Measurements from ENCODE around the gene TPM4. TPM values are rescaled to one million over a fixed set of nuclear protein-coding genes. Genes with fewer than 3 reads are reported as not detected.
"Not testable (repeated sequence)": the region's sequence is repeated elsewhere in the genome, so short reads cannot be mapped to it uniquely, and the experiment has no call there.

TPM4 gene
- total RNA-seq, 4 donors from 2014 or later: 21.8 to 62.8 (median 44.1) TPM

GRCh38 chr19:16098821-16099220, 22.5 kb downstream of the TPM4 start:
- TF ChIP-seq POLR2A (IDR thresholded peaks at IDR 0.05) (no peak), CTCF (IDR thresholded peaks at IDR 0.05 in 4 of 5, conservative IDR thresholded peaks at IDR 0.05 in 1 of 5) (no peak)
- Histone ChIP-seq H3K9me3 (no peaks in the 10 kb centered on the region), H3K4me1 (no peaks in the 10 kb centered on the region), H3K27me3 (no peaks in the 10 kb centered on the region), H3K4me3 (no peak overlapping the region), H3K27ac (no peak overlapping the region), H3K36me3 (peaks cover 0 to 8% of the 10 kb centered on the region in 2 donors)
- intact Hi-C loops (cut with DNase I; ENCODE audit: low total_unique reads): no loop called here
- ATAC-seq (no peak), DNase-seq (no peak)
- in situ Hi-C loops (cut with MboI; ENCODE audit: low sequenced_read_pairs in 4 of 4): no loop called here

GRCh38 chr19:16099314-16099965, 23.1 kb downstream of the TPM4 start:
- ATAC-seq; in situ Hi-C loops (cut with MboI; ENCODE audit: low sequenced_read_pairs in 4 of 4); H3K36me3 ChIP-seq; H3K4me1 ChIP-seq; intact Hi-C loops (cut with DNase I; ENCODE audit: low total_unique reads); H3K27ac ChIP-seq; H3K27me3 ChIP-seq; H3K9me3 ChIP-seq; H3K4me3 ChIP-seq; DNase-seq: not testable (repeated sequence)

GRCh38 chr19:16100524-16100923, 24.2 kb downstream of the TPM4 start:
- DNase-seq (no peak), ATAC-seq (no peak)
- in situ Hi-C loops (cut with MboI; ENCODE audit: low sequenced_read_pairs in 4 of 4): loop anchor here in 1 of 4 donors (10.0 kb wide), 1 partner anchor 56 kb away; no protein-coding TSS in a partner anchor
- Histone ChIP-seq H3K36me3 (peaks cover 0 to 8% of the 10 kb centered on the region in 2 donors), H3K4me1 (no peaks in the 10 kb centered on the region), H3K4me3 (no peak overlapping the region), H3K9me3 (no peaks in the 10 kb centered on the region), H3K27ac (no peak overlapping the region), H3K27me3 (no peaks in the 10 kb centered on the region)
- TF ChIP-seq CTCF (IDR thresholded peaks at IDR 0.05 in 4 of 5, conservative IDR thresholded peaks at IDR 0.05 in 1 of 5) (no peak), POLR2A (IDR thresholded peaks at IDR 0.05) (no peak)
- intact Hi-C loops (cut with DNase I; ENCODE audit: low total_unique reads): no loop called here

- no peak for TF ChIP-seq CTCF (IDR thresholded peaks at IDR 0.05 in 4 of 5, conservative IDR thresholded peaks at IDR 0.05 in 1 of 5)
- no peak for TF ChIP-seq POLR2A (IDR thresholded peaks at IDR 0.05)
- intact Hi-C loops (cut with DNase I; ENCODE audit: low total_unique reads): no loop called here
- Histone ChIP-seq H3K27me3 (no peaks in the 10 kb centered on the region), H3K36me3 (peaks cover 0 to 8% of the 10 kb centered on the region in 2 donors), H3K27ac (no peak overlapping the region), H3K4me1 (no peaks in the 10 kb centered on the region), H3K9me3 (no peaks in the 10 kb centered on the region), H3K4me3 (no peak overlapping the region)
- DNase-seq (no peak), ATAC-seq (no peak)
- in situ Hi-C loops (cut with MboI; ENCODE audit: low sequenced_read_pairs in 4 of 4): loop anchor here in 1 of 4 donors (10.0 kb wide), 1 partner anchor 60 kb away; no protein-coding TSS in a partner anchor
These were observed 28.4 kb downstream of the TPM4 start for GRCh38 chr19:16104722-16105121.

- peaks cover 0 to 3% of the 10 kb centered on the region in 2 donors for H3K4me1 ChIP-seq
- H3K27me3 ChIP-seq: no peaks in the 10 kb centered on the region
- intact Hi-C loops (cut with DNase I; ENCODE audit: low total_unique reads): no loop called here
- no peaks in the 10 kb centered on the region for H3K9me3 ChIP-seq
- DNase-seq (no peak), ATAC-seq (no peak)
- in situ Hi-C loops (cut with MboI; ENCODE audit: low sequenced_read_pairs in 4 of 4): loop anchor here in 1 of 4 donors (10.0 kb wide), 1 partner anchor 61 kb away; no protein-coding TSS in a partner anchor
- TF ChIP-seq CTCF (IDR thresholded peaks at IDR 0.05 in 4 of 5, conservative IDR thresholded peaks at IDR 0.05 in 1 of 5): no peak
- TF ChIP-seq POLR2A (IDR thresholded peaks at IDR 0.05): no peak
- H3K36me3 ChIP-seq: peaks cover 0 to 8% of the 10 kb centered on the region in 2 donors
- H3K27ac ChIP-seq: no peak overlapping the region
- H3K4me3 ChIP-seq: no peak overlapping the region
These were observed 29.8 kb downstream of the TPM4 start for GRCh38 chr19:16106121-16106520.
